NB4 (cell line): ENCODE measurements around the gene NLGN4Y.

ENCODE experiments used
- MYC ChIP-seq: IDR thresholded peaks from 2 replicates; pipeline ENCODE4 v1.6.1; 2011; ENCODE audit warnings: low read depth, low read length
- POLR2A ChIP-seq: IDR thresholded peaks from 2 replicates; pipeline ENCODE4 v1.6.1; 2011; ENCODE audit warnings: mild to moderate bottlenecking; ENCODE audit not compliant: insufficient read length; ENCODE audit errors: extremely low read depth
- TF ChIP-seq, protein P1 (sequence below): IDR thresholded peaks from one replicate; pipeline ENCODE4 v1.5.1; 2012; ENCODE audit warnings: low read depth, low read length

DNA sequence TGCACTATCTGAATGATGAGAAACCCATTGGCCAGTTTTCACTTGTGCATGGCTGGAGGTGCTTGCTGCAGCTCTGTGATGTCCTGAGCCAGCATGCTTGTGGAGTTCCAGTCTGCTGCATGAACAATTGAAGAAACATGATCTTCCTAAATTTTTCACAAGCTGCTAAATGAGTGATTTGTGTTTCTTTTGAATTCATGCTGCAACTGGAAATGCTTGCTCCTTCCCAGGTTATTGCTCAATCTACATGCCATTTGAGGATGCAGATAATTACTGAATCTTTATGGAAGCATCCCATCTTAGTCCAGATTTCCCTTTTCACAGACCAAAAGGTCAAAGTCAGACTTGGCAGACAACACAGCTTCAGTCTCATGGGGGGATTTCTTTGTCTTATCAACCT lies 170.2 kb downstream of the NLGN4Y start:
- TF ChIP-seq, protein P1, sequence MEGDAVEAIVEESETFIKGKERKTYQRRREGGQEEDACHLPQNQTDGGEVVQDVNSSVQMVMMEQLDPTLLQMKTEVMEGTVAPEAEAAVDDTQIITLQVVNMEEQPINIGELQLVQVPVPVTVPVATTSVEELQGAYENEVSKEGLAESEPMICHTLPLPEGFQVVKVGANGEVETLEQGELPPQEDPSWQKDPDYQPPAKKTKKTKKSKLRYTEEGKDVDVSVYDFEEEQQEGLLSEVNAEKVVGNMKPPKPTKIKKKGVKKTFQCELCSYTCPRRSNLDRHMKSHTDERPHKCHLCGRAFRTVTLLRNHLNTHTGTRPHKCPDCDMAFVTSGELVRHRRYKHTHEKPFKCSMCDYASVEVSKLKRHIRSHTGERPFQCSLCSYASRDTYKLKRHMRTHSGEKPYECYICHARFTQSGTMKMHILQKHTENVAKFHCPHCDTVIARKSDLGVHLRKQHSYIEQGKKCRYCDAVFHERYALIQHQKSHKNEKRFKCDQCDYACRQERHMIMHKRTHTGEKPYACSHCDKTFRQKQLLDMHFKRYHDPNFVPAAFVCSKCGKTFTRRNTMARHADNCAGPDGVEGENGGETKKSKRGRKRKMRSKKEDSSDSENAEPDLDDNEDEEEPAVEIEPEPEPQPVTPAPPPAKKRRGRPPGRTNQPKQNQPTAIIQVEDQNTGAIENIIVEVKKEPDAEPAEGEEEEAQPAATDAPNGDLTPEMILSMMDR, result no peak
- TF ChIP-seq MYC (no peak), POLR2A (no peak)
